ENCODE results near the gene RIN3. TPM values are rescaled to one million over a fixed set of nuclear protein-coding genes. Genes with fewer than 3 reads are reported as not detected.

The RIN3 gene
- total and polyA plus RNA-seq, 2 of the 4 experiments (the other 2 are of a cell fraction) = 2.5 to 11.1 TPM

- WGBS, 2 experiments (ENCODE audit: extremely low coverage in 2 of 2, insufficient read length in 1 of 2) = 33% methylated on average over 1 of the region's 4 CpGs; no CpG with 5 or more reads in 1 of the 2 experiments
- peaks cover 12 to 16% of the 10 kb centered on the region in 2 experiments for H3K79me1 ChIP-seq (ENCODE audit: low read depth in 1 of 2, low read length in 2 of 2)
Measured at GRCh38 chr14:92668276-92668973, 154.8 kb downstream of the RIN3 start.

More at GRCh38 chr14:92668276-92668973, 154.8 kb downstream of the RIN3 start:
- CTCF ChIA-PET = no interaction called here
- intact Hi-C loops (cut with micrococcal nuclease) = no loop called here
- no peak overlapping the region for H2AK5ac ChIP-seq (ENCODE audit: low read depth, low read length)
- H3K4me3 ChIP-seq (ENCODE audit: insufficient read depth, low read depth, low read length) = no peak overlapping the region
- no peak overlapping the region for H3K9ac ChIP-seq (ENCODE audit: low read depth, low read length)
- no peak for TF ChIP-seq BHLHE40 (IDR thresholded peaks at IDR 0.05; ENCODE audit: low read depth, low read length)
- TF ChIP-seq FOS (IDR thresholded peaks at IDR 0.05; ENCODE audit: low read depth, low read length) = no peak
- no peak for TF ChIP-seq NFE2L2 (IDR thresholded peaks at IDR 0.05; ENCODE audit: low read depth, low read length)
- TF ChIP-seq MXI1 (IDR thresholded peaks at IDR 0.05; ENCODE audit: borderline replicate concordance, low read depth, low read length) = no peak
- no peak for TF ChIP-seq MAZ (IDR thresholded peaks at IDR 0.05; ENCODE audit: borderline replicate concordance, low read depth, low read length)
- TF ChIP-seq ELK1 (IDR thresholded peaks at IDR 0.05; ENCODE audit: borderline replicate concordance, low read depth, low read length) = no peak
- TF ChIP-seq USF2 (IDR thresholded peaks at IDR 0.05; ENCODE audit: low read depth, low read length) = no peak
- TF ChIP-seq RFX5 (IDR thresholded peaks at IDR 0.05; ENCODE audit: low read depth, low read length) = no peak
- TF ChIP-seq CTCF (conservative IDR thresholded peaks at IDR 0.05; ENCODE audit: low read depth, low read length) = no peak
- TF ChIP-seq RAD21 (IDR thresholded peaks at IDR 0.05; ENCODE audit: low read length) = no peak
- TF ChIP-seq CEBPB (IDR thresholded peaks at IDR 0.05; ENCODE audit: low read depth, low read length) = no peak
- no peak for TF ChIP-seq CHD1 (IDR thresholded peaks at IDR 0.05; ENCODE audit: low read depth, low read length)
- TF ChIP-seq SMC3 (IDR thresholded peaks at IDR 0.05; ENCODE audit: low read depth, low read length) = no peak
- TF ChIP-seq RCOR1 (IDR thresholded peaks at IDR 0.05; ENCODE audit: insufficient replicate concordance, low read length) = no peak
- no peak overlapping the region for H3K4me2 ChIP-seq (ENCODE audit: low read depth, low read length)
- no peak overlapping the region for H2AK9ac ChIP-seq (replicated peaks; ENCODE audit: low read depth, low read length, poor library complexity)
- peaks cover 9% of the 10 kb centered on the region for H3K9me1 ChIP-seq (ENCODE audit: insufficient read depth, low read length)
- H2AFZ ChIP-seq (replicated peaks; ENCODE audit: low read length, poor library complexity) = no peak overlapping the region
- H3K4ac ChIP-seq (ENCODE audit: low read depth, low read length) = no peak overlapping the region
- H4K8ac ChIP-seq (ENCODE audit: low read depth in 2 of 2, low read length in 2 of 2) = no peak overlapping the region
- no peaks in the 10 kb centered on the region for H3K9me3 ChIP-seq (ENCODE audit: control insufficient read depth, insufficient read depth, low read length)
- no peak overlapping the region for H3K14ac ChIP-seq (replicated peaks; ENCODE audit: low read depth, low read length)
- no peak overlapping the region for H4K91ac ChIP-seq (ENCODE audit: insufficient read depth, low read depth, low read length)
- POLR2A ChIA-PET (ENCODE audit: unreplicated experiment) = no interaction called here
- H2BK20ac ChIP-seq (ENCODE audit: low read depth, low read length) = no peak overlapping the region
- no peak overlapping the region for H2BK15ac ChIP-seq (ENCODE audit: low read depth, low read length)
- in situ Hi-C loops (cut with MboI; ENCODE audit: low sequenced_read_pairs) = no loop called here
- DNase-seq (no peak), ATAC-seq (ENCODE audit: low read depth) (no peak)
- H3K23ac ChIP-seq (ENCODE audit: low read depth, low read length) = no peak overlapping the region
- no peak overlapping the region for H2BK120ac ChIP-seq (ENCODE audit: low read depth, low read length)
- no peaks in the 10 kb centered on the region for H4K20me1 ChIP-seq (ENCODE audit: insufficient read depth, low read length)
- BruUV-seq (replicated peaks) = no TSS peak
- no peak overlapping the region for H4K5ac ChIP-seq (ENCODE audit: low read depth, low read length)
- H3K18ac ChIP-seq (ENCODE audit: low read depth, low read length) = no peak overlapping the region
- no peak overlapping the region for H3K27ac ChIP-seq (ENCODE audit: insufficient read depth, low read length)
- no peaks in the 10 kb centered on the region for H3K27me3 ChIP-seq (ENCODE audit: control insufficient read depth, insufficient read depth, low read length)
- no peak overlapping the region for H2BK5ac ChIP-seq (ENCODE audit: low read depth, low read length, poor library complexity, severe bottlenecking)
- peaks cover 2% of the 10 kb centered on the region; the same call in 1 of the 2 replicates for H3K4me1 ChIP-seq (ENCODE audit: control insufficient read depth, insufficient read depth, low read length)
- no peak overlapping the region for H3K56ac ChIP-seq (ENCODE audit: extremely low read depth, insufficient read depth, low read length)
- dilution Hi-C loops (cut with HindIII; ENCODE audit: low sequenced_read_pairs, unreplicated experiment) = no loop called here
- H3K36me3 ChIP-seq (ENCODE audit: control insufficient read depth, insufficient read depth, low read length) = peaks cover 4% of the 10 kb centered on the region
